Adrenal gland (tissue), 12 donors: ENCODE measurements around the gene NECAB2. TPM values are rescaled to one million over a fixed set of nuclear protein-coding genes. Genes with fewer than 3 reads are reported as not detected.

Source experiments
- DNase-seq, 7 donors: peaks; one replicate each; pipeline ENCODE4 v3.0.0-alpha.2; 2019 to 2020
- H3K27ac ChIP-seq, 5 donors: fragments of 200-600 bp; sonication (generic) in 4 of 5; 1 replicate in 3 of 5; 2 replicates in 2 of 5; pipeline versions ENCODE4 v1.5.1 to v1.8.0; 2016 to 2020; ENCODE audit warnings: mild to moderate bottlenecking in 1 of 5
- H3K27me3 ChIP-seq: fragments of 200-600 bp; 2 replicates; pipeline ENCODE4 v1.8.0; 2021
- H3K36me3 ChIP-seq, 2 donors: fragments of 200-600 bp; replicated peaks in 1 of 2; 1 replicate in 1 of 2; 2 replicates in 1 of 2; pipeline versions ENCODE4 v1.5.1 to v1.8.0; 2018 to 2022
- H3K4me1 ChIP-seq, 2 donors: fragments of 200-600 bp; replicated peaks in 1 of 2; 1 replicate in 1 of 2; 2 replicates in 1 of 2; pipeline versions ENCODE4 v1.5.1 to v1.8.0; 2018 to 2021
- H3K4me3 ChIP-seq, 4 donors: fragments of 200-600 bp; sonication (generic) in 3 of 4; one replicate each; pipeline ENCODE4 v1.5.1; 2016 to 2018
- H3K9me3 ChIP-seq, 3 donors: fragments of 200-600 bp; sonication (generic) in 1 of 3; replicated peaks in 1 of 3; 1 replicate in 2 of 3; 2 replicates in 1 of 3; pipeline versions ENCODE4 v1.5.1 to v1.8.0; 2016 to 2021
- POLR2A ChIP-seq, 2 donors: fragments of 450-650 bp; IDR thresholded peaks; one replicate each; pipeline ENCODE4 v1.6.1; 2017; ENCODE audit warnings: antibody characterized with exemption in 2 of 2, mild to moderate bottlenecking in 2 of 2, moderate library complexity in 1 of 2
- WGBS, 4 donors: extraction: QIAGEN DNeasy Blood & Tissue Kit in 2 of 4; methylation state at CpG; one replicate each; pipeline versions ENCODE4 v1.1.5 to v1.1.7; 2013 to 2017; 5-methylcytosine and 5-hydroxymethylcytosine counted together
- intact Hi-C, 2 donors: fragments of 100-400 bp; cut with DNase I; formaldehyde crosslinking; loops; one replicate each; pipeline versions ENCODE4 v1.14.1 to v1.15.0; 2022 to 2023
- polyA plus RNA-seq, 3 donors: library from polyadenylated mRNA; stranded (reverse); fragments of 200-250 nt in 2 of 3; fragments of 350-450 nt in 1 of 3; fragmentation: Illumina TruSeq in 1 of 3; extraction: RNeasy Lipid Tissue Mini Kit (QIAGEN cat#74804) in 1 of 3; gene quantifications; one replicate each; pipeline ENCODE4 v1.2.3, GENCODE V29; 2013 to 2014
- total RNA-seq, 9 donors: library from RNA; depleted of rRNA in 4 of 9; stranded (reverse); fragments of >200 nt in 4 of 9; fragments of 120-200 nt in 1 of 9; fragmentation: NEBNext Ultra II Directional in 1 of 9; extraction: Animal tissue kit (Norgen Biotek cat#: 25700) in 1 of 9; gene quantifications; one replicate each; pipeline versions ENCODE4 v1.1.0 to v1.2.4, GENCODE V29; 2013 to 2023
- TF ChIP-seq, protein P1 (sequence below), 6 experiments: fragments of 450-650 bp in 4 of 6; fragments of 200-600 bp in 2 of 6; sonication (generic) in 1 of 6; IDR thresholded peaks; 1 replicate in 5 of 6; 2 replicates in 1 of 6; pipeline versions ENCODE4 v1.5.1 to v1.8.0; 2016 to 2021; ENCODE audit warnings: antibody characterized with exemption in 6 of 6, mild to moderate bottlenecking in 2 of 6, moderate library complexity in 1 of 6
- donor health status: healthy with polysubstance abuse.
- donor health status: Bipolar disorder and iron deficiency.
- donor health status: DM: yes; HTN: yes; CAD: no.
- donor health status: DM: no; HTN: no; CAD: no.
- donor health status: DM: no; HTN: no; CAD: no.
- donor health status: DM: yes; HTN: yes; CAD: no.

Gene NECAB2
- total and polyA plus RNA-seq, 12 donors, result 0.14 to 2.1 (median 0.36) TPM; not detected in 3

DNA sequence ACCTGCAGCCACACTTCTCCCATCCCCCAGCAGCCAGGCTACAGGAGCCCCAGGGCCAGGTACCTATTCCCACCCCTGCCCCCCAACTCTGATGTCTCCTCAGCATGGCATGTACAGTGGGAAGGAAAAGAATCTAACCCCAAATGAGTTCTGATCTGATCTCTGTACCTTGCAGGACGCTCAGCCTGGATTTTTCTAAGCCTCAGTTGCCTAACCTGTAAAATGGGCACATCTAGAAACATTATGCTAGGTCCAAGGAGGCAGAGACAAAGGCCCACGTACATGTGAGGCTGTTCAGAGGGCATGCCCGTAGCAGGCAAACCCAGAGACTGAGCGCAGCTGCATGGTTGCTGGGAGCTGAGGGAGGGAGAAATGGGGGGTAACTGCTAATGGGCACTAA lies 39.5 kb downstream of the NECAB2 start:
- no peaks in the 10 kb centered on the region for H3K27me3 ChIP-seq
- H3K36me3 ChIP-seq, result no peaks in the 10 kb centered on the region
- H3K4me3 ChIP-seq, result no peak overlapping the region
- TF ChIP-seq, protein P1, sequence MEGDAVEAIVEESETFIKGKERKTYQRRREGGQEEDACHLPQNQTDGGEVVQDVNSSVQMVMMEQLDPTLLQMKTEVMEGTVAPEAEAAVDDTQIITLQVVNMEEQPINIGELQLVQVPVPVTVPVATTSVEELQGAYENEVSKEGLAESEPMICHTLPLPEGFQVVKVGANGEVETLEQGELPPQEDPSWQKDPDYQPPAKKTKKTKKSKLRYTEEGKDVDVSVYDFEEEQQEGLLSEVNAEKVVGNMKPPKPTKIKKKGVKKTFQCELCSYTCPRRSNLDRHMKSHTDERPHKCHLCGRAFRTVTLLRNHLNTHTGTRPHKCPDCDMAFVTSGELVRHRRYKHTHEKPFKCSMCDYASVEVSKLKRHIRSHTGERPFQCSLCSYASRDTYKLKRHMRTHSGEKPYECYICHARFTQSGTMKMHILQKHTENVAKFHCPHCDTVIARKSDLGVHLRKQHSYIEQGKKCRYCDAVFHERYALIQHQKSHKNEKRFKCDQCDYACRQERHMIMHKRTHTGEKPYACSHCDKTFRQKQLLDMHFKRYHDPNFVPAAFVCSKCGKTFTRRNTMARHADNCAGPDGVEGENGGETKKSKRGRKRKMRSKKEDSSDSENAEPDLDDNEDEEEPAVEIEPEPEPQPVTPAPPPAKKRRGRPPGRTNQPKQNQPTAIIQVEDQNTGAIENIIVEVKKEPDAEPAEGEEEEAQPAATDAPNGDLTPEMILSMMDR (IDR thresholded peaks at IDR 0.05), result no peak
- TF ChIP-seq POLR2A (IDR thresholded peaks at IDR 0.05), result no peak
- 78 to 81% (median 80%) methylated on average over 4 of the region's 4 CpGs for WGBS, 4 donors
- no peak for DNase-seq
- no peaks in the 10 kb centered on the region for H3K4me1 ChIP-seq
- H3K27ac ChIP-seq, result no peak overlapping the region
- no peaks in the 10 kb centered on the region for H3K9me3 ChIP-seq
- intact Hi-C loops, result no loop called here

DNA sequence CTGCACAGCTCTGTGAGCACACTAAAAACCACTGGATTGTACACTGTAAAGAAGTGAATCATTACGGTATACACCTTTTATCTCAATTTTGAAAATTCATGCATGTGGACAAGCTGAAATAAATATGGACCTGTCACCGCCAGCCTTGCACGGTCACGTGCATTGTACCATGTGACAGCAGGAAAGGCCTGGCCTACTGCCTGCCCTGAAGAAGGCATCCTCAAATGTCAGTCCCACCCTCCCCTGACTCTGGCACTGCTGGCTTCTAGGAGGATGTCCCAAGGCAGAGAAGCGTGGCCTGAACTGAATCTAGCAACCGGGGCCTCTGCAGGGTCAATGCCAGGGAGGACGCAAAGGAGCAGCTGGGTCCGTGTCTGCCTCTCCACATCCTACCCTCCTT lies 39.9 kb downstream of the NECAB2 start:
- intact Hi-C loops, result no loop called here
- Histone ChIP-seq H3K27me3 (no peaks in the 10 kb centered on the region), H3K27ac (no peak overlapping the region), H3K36me3 (no peaks in the 10 kb centered on the region), H3K4me3 (no peak overlapping the region), H3K9me3 (no peaks in the 10 kb centered on the region), H3K4me1 (no peaks in the 10 kb centered on the region)
- TF ChIP-seq, protein P1 (IDR thresholded peaks at IDR 0.05), result no peak
- TF ChIP-seq POLR2A (IDR thresholded peaks at IDR 0.05), result no peak
- DNase-seq, result peak in 2 of 7 donors; percentile 30 to 40
- 44 to 56% (median 50%) methylated on average over 8 of the region's 8 CpGs for WGBS, 4 donors

DNA sequence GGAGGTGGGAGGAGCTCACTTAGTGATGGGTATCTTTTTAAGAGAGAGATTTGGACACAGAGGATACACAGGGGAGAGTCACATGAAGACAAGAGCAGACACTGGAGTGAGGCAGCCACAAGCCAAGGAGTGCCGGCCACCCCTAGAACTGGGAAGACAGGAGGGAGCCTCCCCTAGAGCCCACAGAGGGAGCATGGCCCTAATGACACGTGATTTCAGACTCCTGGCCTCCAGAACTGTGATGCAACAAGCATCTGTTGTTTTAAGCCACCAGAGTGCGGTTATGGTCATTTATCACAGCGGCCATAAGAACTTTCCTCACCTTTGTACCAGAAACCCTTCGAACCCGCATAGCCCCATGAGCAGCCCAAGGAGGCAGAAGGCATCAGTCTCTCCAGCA lies 41.2 kb downstream of the NECAB2 start:
- TF ChIP-seq, protein P1 (IDR thresholded peaks at IDR 0.05), result no peak
- no peak for TF ChIP-seq POLR2A (IDR thresholded peaks at IDR 0.05)
- 71 to 87% (median 80%) methylated on average over 5 to 6 of the region's 6 CpGs for WGBS, 4 donors
- Histone ChIP-seq H3K9me3 (no peaks in the 10 kb centered on the region), H3K27ac (no peak overlapping the region), H3K27me3 (no peaks in the 10 kb centered on the region), H3K36me3 (no peaks in the 10 kb centered on the region), H3K4me1 (no peaks in the 10 kb centered on the region), H3K4me3 (no peak overlapping the region)
- intact Hi-C loops, result no loop called here
- DNase-seq, result no peak

DNA sequence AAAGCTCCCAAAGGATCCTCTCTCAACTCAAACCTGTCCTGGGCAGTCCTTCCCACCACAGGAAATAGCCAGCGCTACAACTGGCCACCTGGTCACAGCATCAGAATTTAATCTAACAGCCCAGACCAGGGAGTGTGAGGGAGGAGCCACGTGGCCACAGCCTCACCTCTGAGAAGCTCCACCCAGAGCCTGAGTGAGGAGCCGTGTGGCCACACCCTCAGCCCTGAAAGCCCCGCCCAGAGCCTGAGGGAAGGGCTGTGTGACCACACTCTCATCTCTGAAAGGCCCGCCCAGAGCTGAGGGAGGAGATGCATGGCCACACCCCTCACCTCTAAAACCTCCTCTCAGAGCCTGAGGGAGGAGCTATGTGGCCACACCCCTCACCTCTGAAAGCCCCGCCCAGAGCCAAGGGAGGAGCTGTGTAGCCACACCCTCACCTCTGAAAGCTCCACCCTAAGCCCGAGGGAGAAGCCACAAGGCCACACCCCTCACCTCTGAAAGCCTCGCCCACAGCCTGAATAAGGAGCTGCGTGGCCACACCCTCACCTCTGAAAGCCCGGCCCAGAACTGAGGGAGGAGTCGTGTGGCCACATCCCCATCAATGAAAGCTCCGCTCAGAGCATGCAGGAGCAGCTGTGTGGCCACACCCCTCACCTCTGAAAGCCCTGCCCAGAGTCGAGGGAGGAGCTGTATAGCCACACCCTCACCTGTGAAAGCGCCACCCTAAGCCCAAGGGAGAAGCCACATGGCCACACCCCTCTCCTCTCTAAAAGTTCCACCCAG lies 45.9 kb downstream of the NECAB2 start:
- Histone ChIP-seq H3K27ac (no peak overlapping the region), H3K36me3 (no peaks in the 10 kb centered on the region), H3K4me3 (no peak overlapping the region), H3K4me1 (no peaks in the 10 kb centered on the region), H3K27me3 (no peaks in the 10 kb centered on the region), H3K9me3 (no peaks in the 10 kb centered on the region)
- 11 to 31% (median 17%) methylated on average over 3 to 14 of the region's 14 CpGs for WGBS, 4 donors
- TF ChIP-seq, protein P1 (IDR thresholded peaks at IDR 0.05), result no peak
- TF ChIP-seq POLR2A (IDR thresholded peaks at IDR 0.05), result no peak
- peak; percentile 47 to 86 (median 82) for DNase-seq
- intact Hi-C loops, result no loop called here
